ENCODE results near the gene ANKRD55. TPM values are rescaled to one million over a fixed set of nuclear protein-coding genes. Genes with fewer than 3 reads are reported as not detected.
"Not testable (repeated sequence)": the region's sequence is repeated elsewhere in the genome, so short reads cannot be mapped to it uniquely, and the experiment has no call there.

Gene ANKRD55
- total and polyA plus RNA-seq, 9 of the 15 experiments (the other 6 are each of a cell fraction or from before 2014, with no cell fraction given): 3.4 to 10.6 (median 6.5) TPM

DNA sequence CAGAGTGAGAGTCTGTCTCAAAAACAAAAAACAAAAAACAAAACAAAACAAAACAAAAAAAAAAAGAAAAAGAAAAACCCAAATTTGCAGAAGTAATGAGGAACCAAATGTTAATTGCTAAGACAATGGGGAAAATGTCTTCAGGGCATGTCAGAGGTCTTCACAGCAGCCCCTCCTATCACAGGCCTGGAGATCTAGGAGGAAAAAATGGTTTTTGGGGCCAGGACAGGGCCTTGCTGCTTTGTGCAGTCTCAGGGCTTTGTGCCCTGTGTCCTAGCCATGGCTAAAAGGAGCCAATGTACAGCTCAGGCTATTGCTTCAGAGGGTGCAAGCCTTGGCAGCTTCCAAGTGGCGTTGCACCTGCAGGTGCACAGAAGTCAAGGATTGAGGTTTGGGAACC is 9.1 kb upstream of the ANKRD55 start:
- H4K20me1 ChIP-seq (replicated peaks; ENCODE audit: control insufficient read depth, insufficient read depth, low read length); H3K4me2 ChIP-seq (ENCODE audit: insufficient read depth, low read length); H3K27ac ChIP-seq (ENCODE audit: extremely low read depth, low read depth, low read length); in situ Hi-C loops (cut with MboI); H3K79me2 ChIP-seq (ENCODE audit: control insufficient read depth, insufficient read depth, low read length); BruUV-seq (replicated peaks); H3K9me3 ChIP-seq (replicated peaks; ENCODE audit: control insufficient read depth, insufficient read depth, low read depth, low read length); DNase-seq (ENCODE audit: extremely low read depth in 1 of 4, low spot score in 3 of 4); H3K36me3 ChIP-seq (ENCODE audit: control insufficient read depth, insufficient read depth, low read length); CTCF ChIA-PET (ENCODE audit: low intra/inter-chr PET ratio); H3K9me1 ChIP-seq (ENCODE audit: control insufficient read depth, insufficient read depth, low read length); ATAC-seq; H2AFZ ChIP-seq (ENCODE audit: low read depth, low read length); FAIRE-seq; intact Hi-C loops (cut with micrococcal nuclease); POLR2A ChIA-PET; H3K4me3 ChIP-seq; H3K27me3 ChIP-seq (ENCODE audit: control insufficient read depth in 2 of 2, insufficient read depth in 2 of 2, low read length in 2 of 2); H3K9ac ChIP-seq (ENCODE audit: insufficient read depth in 1 of 2, low read depth in 2 of 2, low read length in 2 of 2): not testable (repeated sequence)
- peaks cover 0 to 12% of the 10 kb centered on the region in 2 experiments; a peak in 2 of 5 replicates for H3K4me1 ChIP-seq (replicated peaks in 1 of 2; ENCODE audit: control insufficient read depth in 2 of 2, insufficient read depth in 2 of 2, low read length in 2 of 2)
- 17% methylated on average over 1 of the region's 1 CpG for WGBS (ENCODE audit: insufficient coverage, low coverage, missing lambda C conversion rate)
- TF ChIP-seq TRIM28 (IDR thresholded peaks at IDR 0.05): 0 out of 2 replicates have a peak, but pooled peaks have one; percentile 29
- peak; percentile 65 for TF ChIP-seq ZFP36 (IDR thresholded peaks at IDR 0.05; ENCODE audit: low read depth, low read length, partially characterized antibody)

DNA sequence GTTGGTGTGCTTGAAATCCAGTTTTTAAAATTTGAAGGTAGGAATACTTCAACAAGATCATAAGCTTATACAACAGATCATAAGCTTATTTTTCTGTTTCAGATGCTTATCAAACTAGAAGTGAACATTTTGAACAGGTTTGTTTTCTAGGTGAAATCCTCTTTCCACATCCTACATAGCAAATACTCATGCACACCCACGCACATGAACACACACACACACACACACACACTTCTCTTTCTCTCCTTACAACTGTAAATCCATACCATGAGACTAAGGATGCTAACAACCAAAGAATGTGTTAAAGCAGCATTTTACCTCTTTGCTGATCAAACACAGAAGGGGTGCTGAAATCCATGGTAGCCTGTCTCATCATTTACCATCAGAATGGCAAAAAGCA is 592 bp downstream of the ANKRD55 start:
- Histone ChIP-seq H3K4me2 (ENCODE audit: insufficient read depth, low read length) (no peak overlapping the region), H3K36me3 (ENCODE audit: control insufficient read depth, insufficient read depth, low read length) (no peaks in the 10 kb centered on the region), H3K4me1 (replicated peaks in 1 of 2; ENCODE audit: control insufficient read depth in 2 of 2, insufficient read depth in 2 of 2, low read length in 2 of 2) (no peaks in the 10 kb centered on the region; a peak in 1 of 5 replicates), H3K9me3 (replicated peaks; ENCODE audit: control insufficient read depth, insufficient read depth, low read depth, low read length) (no peaks in the 10 kb centered on the region), H3K27me3 (ENCODE audit: control insufficient read depth in 2 of 2, insufficient read depth in 2 of 2, low read length in 2 of 2) (peaks cover 11 to 13% of the 10 kb centered on the region in 2 experiments), H3K9me1 (ENCODE audit: control insufficient read depth, insufficient read depth, low read length) (no peaks in the 10 kb centered on the region), H3K79me2 (ENCODE audit: control insufficient read depth, insufficient read depth, low read length) (no peaks in the 10 kb centered on the region), H3K9ac (ENCODE audit: insufficient read depth in 1 of 2, low read depth in 2 of 2, low read length in 2 of 2) (no peak overlapping the region), H3K4me3 (no peak overlapping the region), H4K20me1 (replicated peaks; ENCODE audit: control insufficient read depth, insufficient read depth, low read length) (no peaks in the 10 kb centered on the region), H3K27ac (ENCODE audit: extremely low read depth, low read depth, low read length) (no peak overlapping the region), H2AFZ (ENCODE audit: low read depth, low read length) (no peak overlapping the region)
- FAIRE-seq: no peak
- intact Hi-C loops (cut with micrococcal nuclease) (no loop called here), in situ Hi-C loops (cut with MboI) (no loop called here)
- no peak for ATAC-seq
- WGBS (ENCODE audit: insufficient coverage, low coverage, missing lambda C conversion rate): 0% methylated on average over 1 of the region's 1 CpG
- no TSS peak for BruUV-seq (replicated peaks)
- peak; percentile 73 for TF ChIP-seq EGR1 (conservative IDR thresholded peaks at IDR 0.05)
- no peak for TF ChIP-seq MEF2D (tag; conservative IDR thresholded peaks at IDR 0.05; ENCODE audit: low read depth)
- ChIA-PET CTCF (ENCODE audit: low intra/inter-chr PET ratio) (no interaction called here), POLR2A (interaction anchor here (0.7 kb wide), 1 partner anchor 46 kb away, joined by 4 read pairs; no protein-coding TSS in a partner anchor)
- no peak for DNase-seq (ENCODE audit: extremely low read depth in 1 of 4, low spot score in 3 of 4)

All from K562 (cell line).